GM18861 (cell line): ENCODE measurements around the gene MBD2.
A peak's percentile ranks its signal among the peaks of the same experiment; 100 is the strongest.
"Not testable (repeated sequence)": the region's sequence is repeated elsewhere in the genome, so short reads cannot be mapped to it uniquely, and the experiment has no call there.

Source experiments
- ATAC-seq: cut with Tn5 transposase; IDR thresholded peaks from one replicate; pipeline ENCODE4 v1.9.1; 2021; ENCODE audit not compliant: unreplicated experiment

Gene MBD2

GRCh38 chr18:54155412-54155811, 69.1 kb downstream of the MBD2 start:
- no peak for ATAC-seq

GRCh38 chr18:54154231-54154630, 70.2 kb downstream of the MBD2 start:
- ATAC-seq: no peak

DNA sequence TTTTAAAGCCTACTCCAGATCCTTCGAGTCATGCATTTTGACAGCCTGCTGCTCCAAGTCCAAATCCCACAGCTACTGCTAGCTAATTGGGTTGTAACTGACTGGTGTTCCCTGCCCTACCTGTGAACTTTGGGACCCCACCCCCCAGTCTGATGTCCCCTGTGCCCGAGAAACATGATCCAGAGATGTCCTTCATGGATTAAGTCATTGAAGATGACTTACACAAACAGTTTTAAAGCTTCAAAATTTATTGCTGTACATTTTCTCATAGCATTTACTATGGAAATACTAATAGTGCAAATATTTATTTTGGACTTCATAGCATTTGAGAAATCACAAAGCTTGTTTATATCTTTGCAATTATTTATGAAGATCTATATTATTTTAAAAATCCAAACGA, 73.1 kb downstream of the MBD2 start:
- no peak for ATAC-seq

- no peak for ATAC-seq
These were observed 74.2 kb downstream of the MBD2 start for GRCh38 chr18:54150226-54150625.

GRCh38 chr18:54149078-54149697, 75.3 kb downstream of the MBD2 start:
- peak; percentile 64 for ATAC-seq

GRCh38 chr18:54148678-54149077, 75.8 kb downstream of the MBD2 start:
- no peak for ATAC-seq

DNA sequence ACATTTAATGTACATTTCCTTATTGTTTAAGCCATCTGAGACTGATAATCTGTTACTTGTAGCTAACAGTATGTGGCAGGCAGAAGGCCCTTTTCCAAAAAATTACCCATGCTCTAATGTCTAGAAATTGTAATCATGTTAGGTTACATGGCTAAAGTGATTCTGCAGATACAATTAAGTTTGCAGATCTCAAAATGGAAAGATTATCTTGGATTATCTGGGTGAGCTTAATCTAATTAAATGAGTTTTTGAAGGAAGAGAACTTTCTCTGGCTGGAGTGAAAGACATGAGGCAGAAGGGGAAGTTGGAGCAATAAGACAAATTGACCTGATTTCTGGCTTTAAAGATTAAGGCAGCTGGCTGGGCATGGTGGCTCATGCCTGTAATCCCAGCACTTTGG, 76.3 kb downstream of the MBD2 start:
- ATAC-seq: no peak

DNA sequence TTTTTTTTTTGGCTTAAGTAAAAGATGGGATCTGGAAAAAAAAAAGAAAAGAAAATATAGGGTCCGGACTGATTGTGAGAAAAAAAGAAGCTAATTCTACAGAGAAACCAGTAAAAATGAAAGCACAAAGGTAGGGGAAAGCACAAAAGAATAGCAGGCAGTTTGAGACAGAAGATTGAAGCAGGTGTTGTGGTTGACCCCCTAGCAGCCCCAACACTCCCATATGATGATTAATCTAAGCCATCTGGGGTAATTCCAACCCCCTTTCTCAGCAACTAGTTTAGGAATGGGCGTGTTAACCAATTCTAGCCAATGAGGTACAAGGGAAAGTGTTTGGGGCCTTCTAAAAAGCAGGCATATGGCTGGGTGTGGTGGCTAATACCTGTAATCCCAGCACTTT, 77.0 kb downstream of the MBD2 start:
- ATAC-seq: peak; percentile 68

DNA sequence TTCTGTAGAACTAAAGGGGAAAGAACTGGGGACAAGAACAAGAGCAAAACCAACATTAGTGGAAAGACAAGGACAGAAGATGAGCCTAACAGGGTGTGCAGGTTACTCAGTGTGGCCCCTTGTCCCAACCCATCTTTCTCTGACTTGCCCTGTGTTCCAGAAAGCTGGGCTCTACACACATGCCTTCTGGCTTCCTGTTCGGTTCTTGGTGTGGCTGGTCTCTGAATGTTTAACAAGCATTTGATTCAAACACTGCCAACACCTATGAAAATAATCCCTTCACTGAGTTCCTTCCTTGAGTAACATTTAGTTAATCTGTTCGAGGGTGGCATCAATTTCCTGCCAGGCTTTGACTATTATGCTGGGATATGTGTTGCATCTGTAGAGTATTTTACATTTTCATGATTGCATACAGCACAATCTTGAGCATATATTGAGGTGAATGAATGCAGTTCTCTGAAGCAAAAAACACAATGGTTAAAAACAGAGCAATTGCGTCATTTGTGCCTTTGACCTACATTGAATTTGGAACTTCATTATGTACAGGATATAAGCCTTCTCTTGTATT, 83.3 kb downstream of the MBD2 start:
- ATAC-seq: no peak

GRCh38 chr18:54140641-54141040, 83.8 kb downstream of the MBD2 start:
- ATAC-seq: no peak

GRCh38 chr18:54135216-54135615, 89.3 kb downstream of the MBD2 start:
- ATAC-seq: no peak

DNA sequence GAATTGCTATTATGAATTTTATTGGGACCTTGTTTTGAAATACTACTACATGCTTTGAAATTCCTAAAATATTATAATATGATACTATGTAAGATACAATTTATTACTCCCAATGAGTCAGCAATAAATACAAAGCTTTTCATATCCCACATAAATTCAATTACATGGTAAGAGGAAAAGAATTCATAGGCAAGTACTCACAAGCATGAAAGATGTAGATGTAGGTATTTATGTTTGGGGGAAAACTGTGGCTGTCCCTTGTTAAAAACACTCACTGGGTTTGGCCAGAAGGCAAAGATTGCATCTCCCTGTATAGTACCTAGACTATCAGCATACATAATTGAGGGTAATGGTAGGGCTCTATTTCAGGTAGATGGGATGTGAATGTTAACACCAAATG, 90.4 kb downstream of the MBD2 start:
- no peak for ATAC-seq

- ATAC-seq: no peak
These were observed 93.8 kb downstream of the MBD2 start for GRCh38 chr18:54130631-54131030.

GRCh38 chr18:54130177-54130576, 94.3 kb downstream of the MBD2 start:
- ATAC-seq: no peak

GRCh38 chr18:54129448-54130067, 94.9 kb downstream of the MBD2 start:
- peak; percentile 82 for ATAC-seq

DNA sequence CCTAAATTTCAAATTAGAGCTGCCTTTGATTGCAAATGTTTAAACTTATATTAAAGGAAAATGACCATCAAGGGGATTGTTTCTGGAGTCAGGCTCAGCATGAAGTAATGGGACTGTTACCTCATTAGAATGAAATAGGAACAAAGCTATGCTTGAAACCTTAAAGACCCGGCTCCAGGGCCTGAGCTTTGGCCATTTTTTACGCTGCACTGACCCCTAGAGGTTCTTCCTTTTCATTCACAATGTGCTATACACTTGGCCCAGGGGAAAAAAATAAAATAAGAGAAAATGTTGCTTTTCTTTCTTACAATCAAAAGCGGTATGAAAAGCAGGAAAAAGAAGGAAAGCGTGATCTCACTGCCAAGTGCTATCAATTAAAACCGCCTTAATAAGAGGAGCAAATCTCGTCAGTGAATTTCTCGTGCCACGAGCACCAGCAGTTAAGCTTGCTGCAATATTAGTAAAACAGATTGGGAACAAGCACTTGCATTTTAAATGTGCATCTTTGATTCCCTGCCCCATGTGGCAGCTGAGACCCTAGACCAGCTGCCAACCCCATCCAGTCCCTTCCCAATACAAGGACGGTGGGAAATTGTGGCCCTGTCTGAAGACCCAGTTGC, 96.6 kb downstream of the MBD2 start:
- ATAC-seq: peak; percentile 64

- ATAC-seq: no peak
These were observed 99.0 kb downstream of the MBD2 start for GRCh38 chr18:54125429-54125828.

- ATAC-seq: not testable (repeated sequence)
These were observed 100.6 kb downstream of the MBD2 start for GRCh38 chr18:54123720-54124440.

- ATAC-seq: peak; percentile 94
These were observed 104.9 kb downstream of the MBD2 start for GRCh38 chr18:54119524-54120019.

DNA sequence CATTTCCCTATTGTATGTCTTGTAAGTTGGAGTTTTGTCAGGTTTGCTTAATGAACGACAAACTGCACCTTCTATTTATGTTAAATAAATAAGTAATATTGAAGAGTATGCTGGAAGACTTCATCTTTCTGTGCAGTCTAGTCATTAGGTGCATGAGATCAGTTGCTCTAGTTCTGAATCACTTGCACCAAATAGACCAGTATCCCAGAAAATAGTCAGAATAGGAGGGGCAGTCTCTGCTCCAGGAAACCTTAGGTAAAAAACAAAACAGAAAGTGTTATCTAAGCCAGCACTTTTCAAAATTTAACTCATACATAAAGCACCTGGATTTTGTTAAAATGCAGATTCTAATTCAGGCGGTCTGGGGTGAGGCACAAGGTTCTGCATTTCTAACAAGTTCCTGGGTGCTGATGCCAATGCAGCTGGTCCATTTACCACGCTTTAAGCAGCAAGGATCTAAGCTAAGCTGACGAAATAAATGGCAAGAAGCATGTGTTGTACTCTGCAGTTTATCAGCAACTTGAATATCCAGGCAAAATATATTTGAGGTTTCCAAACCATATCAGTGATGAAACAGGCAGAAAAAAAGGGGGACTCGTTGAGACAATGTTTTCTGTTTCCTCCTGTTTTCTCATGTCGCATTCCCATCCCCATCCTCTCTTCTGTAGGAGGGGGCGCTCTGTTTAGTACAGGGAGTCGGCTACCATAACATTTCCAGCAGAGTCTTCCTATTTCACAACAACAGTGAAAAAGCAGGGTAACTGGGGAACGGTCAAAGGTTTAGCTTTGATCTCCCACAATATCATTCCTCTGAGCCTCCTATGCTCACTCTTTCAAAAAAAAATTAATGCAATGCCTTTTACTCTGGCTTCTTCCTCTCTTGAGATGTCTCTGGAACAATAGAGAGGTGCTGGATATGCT, 106.4 kb downstream of the MBD2 start:
- no peak for ATAC-seq
